ENCODE measurements around the gene MSANTD2.

Gene MSANTD2

DNA sequence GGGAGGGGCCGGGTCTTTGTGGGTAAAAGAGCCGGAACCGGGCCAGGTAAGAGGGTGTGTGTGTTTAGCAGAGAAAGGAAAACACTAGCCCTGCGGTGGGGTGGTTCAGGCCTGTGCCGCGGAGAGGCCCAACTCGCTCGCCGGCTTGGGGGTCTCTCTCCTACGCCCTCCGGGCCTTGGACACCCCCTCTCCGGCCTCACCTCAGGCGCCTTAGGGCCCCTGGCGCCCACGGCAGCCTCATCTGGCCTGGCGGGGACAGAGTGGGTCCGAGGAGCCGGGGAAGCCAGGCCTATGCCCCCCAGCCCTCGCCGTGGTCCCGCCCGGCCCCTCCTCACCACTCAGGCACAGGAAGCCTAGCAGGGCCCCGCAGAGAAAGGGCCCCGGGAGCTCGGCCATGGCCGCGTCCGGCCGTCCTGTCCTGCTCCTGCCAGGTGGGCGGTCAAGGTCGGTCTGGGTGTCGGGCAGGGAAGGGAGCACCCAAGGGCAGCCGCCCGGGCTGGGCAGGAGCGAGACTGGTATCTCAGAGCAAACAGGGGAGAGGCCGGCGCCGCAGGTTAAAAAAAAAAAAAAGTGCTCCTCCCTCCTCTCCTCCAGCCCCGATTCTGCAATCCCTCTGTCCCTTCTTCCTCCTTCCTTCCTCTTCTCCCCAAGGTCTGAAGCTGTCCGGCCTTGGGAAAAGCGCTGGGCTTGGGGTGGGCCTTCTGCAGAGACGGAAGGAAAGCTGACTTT lies 48.3 kb downstream of the MSANTD2 start, which contains the start of gene VSIG2:
Gene VSIG2, minus strand, starts transcription at position 515 of the 730 bp plus-strand sequence. Its CDS starts 118 bp downstream, at position 397.
- DNase-seq, result no peak

DNA sequence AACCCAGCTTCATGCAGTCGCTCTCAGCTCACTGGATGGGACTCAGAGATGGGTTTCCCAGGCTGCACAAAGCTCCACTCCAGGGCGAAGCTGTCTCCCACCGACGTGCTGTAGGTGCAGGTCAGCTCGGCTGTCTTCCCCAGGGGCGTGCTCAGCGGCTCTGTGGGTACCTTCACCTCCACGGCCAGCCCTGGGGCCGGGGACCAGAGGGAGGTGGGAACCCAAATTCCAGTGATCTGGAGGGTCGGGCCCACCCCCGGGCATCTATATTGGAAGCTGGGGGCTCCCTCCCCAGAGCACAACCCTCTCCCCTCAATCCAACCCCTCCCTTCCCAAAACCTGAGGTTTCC lies 48.8 kb downstream of the MSANTD2 start:
- no peak for DNase-seq

GRCh38 chr11:124749912-124750311 lies 50.3 kb downstream of the MSANTD2 start:
- DNase-seq, result no peak

DNA sequence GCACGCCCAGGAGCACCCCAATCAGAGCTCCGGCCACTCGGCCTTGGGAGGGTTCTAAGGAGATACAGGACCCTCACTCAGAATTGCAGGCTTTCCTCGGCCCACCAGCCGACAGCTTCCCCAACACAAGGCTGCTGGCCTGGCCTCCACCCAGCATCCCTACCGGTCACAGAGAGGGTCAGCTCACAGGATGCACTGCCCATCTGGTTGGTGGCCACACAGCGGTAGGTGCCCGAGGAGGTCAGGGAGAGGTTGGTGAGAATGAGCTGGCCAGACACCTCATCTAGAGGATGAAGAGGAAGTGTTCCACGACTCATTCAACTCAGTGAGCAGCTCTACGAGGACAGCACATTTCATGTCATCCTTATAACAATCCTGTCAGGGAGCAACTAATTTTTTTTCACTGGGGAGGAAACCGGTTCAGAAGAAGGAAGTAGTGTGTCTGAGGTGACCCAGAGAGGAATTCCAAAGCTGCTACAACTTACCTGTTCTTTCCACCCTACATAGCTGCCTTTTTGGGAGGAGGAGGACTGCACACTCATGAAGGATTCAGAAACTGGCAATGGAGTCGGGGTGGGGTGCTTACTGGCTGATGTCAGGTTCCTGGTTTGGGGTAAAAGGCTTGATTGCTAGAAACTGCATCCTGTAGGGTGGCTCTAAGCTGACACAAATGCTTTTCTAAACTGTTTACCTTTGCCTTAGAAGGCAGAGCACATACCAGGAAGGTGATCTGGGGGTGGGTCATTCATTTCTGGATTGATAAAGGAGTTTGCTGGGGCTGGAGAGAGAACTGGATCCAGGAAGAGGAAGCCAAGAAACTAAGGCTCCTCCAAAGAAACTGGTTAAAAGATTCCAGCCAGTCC lies 51.5 kb downstream of the MSANTD2 start:
- no peak for DNase-seq

GRCh38 chr11:124748100-124748418 lies 52.1 kb downstream of the MSANTD2 start:
- no peak for DNase-seq

- DNase-seq, result no peak
Observed at GRCh38 chr11:124747406-124748099, 52.7 kb downstream of the MSANTD2 start.

DNA sequence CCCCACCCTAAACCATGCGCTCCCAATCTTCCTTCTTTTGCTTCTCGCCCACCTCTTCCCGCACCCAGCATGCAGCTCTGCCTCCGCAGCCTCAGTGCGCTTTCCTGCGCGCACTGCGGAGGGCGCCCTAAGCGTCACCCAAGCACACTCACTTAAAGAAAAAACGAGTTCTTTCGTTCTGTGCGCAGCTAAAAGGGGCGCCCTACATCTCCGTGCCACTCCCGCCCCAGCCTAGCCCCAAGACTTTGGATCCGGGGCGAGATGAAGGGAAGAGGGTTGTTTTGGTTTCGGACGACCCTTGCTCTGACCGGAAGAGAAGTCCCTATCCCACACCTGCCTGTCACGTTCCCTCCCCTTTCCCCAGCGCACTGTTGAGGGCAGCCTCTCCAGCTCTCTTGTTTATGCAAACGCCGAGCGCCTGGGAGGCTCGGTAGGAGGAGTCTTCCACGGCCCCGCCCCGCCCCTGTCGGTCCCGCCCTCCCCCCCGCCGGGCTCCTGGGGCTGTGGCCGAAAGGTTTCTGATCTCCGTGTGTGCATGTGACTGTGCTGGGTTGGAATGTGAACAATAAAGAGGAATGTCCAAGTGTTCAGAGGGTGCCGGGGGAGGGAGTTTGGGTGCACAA lies 53.5 kb downstream of the MSANTD2 start:
- peak; percentile 41 for DNase-seq

DNA sequence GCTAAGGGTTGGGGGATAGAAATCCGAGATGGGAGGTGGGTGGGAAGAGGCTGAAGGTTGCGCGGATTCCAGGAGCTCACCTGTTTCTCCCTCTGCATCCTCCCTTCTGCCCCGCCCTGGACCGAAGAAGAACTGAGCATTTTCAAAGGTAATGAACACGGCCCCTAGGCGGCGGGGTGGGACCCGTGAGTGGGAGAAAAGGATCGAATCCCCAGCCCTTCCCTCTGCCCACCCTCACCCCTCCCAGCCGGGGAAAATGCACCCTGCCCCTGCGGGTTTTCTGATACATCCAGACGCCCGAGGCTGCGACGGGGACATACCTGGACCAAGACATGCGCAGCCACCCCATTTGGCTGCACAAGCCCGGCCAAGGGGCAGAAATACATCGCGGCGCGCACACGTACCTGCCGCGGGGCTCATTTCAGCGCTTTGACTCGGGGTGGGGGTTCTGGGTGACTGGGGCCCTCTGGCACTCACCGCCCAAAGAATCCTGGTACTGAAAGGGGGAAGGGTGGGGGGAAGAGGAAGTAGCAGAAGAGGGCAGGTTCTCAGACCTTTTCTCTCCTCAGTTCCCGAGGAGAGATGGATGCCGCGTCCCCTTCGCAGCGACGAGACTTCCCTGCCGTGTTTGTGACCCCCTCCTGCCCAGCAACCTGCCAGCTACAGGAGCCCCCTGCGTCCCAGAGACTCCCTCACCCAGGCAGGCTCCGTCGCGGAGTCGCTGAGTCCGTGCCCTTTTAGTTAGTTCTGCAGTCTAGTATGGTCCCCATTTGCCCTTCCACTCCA lies 54.2 kb downstream of the MSANTD2 start:
- no peak for DNase-seq

DNA sequence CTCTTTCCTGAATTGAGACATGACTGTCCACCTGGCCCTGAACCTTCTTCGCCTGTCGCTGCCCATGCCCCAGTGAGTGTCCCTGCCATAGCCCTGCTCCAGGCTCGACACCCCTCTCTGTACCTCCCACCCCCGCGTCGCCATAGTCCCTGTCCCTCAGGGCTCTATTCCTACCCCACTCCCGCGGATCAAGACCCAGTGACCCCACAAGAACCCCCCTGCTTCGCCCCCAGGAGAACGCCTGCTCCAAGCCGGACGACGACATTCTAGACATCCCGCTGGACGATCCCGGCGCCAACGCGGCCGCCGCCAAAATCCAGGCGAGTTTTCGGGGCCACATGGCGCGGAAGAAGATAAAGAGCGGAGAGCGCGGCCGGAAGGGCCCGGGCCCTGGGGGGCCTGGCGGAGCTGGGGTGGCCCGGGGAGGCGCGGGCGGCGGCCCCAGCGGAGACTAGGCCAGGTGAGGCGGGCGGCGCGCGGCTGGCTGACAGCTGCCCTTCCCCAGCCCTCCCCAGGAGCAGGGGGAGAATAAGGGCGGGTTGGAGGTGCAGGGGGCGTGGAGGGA lies 54.9 kb downstream of the MSANTD2 start:
- DNase-seq, result no peak

- no peak for DNase-seq
Observed at GRCh38 chr11:124743050-124743449, 57.2 kb downstream of the MSANTD2 start.

- no peak for DNase-seq
Observed at GRCh38 chr11:124742555-124742954, 57.7 kb downstream of the MSANTD2 start.

DNA sequence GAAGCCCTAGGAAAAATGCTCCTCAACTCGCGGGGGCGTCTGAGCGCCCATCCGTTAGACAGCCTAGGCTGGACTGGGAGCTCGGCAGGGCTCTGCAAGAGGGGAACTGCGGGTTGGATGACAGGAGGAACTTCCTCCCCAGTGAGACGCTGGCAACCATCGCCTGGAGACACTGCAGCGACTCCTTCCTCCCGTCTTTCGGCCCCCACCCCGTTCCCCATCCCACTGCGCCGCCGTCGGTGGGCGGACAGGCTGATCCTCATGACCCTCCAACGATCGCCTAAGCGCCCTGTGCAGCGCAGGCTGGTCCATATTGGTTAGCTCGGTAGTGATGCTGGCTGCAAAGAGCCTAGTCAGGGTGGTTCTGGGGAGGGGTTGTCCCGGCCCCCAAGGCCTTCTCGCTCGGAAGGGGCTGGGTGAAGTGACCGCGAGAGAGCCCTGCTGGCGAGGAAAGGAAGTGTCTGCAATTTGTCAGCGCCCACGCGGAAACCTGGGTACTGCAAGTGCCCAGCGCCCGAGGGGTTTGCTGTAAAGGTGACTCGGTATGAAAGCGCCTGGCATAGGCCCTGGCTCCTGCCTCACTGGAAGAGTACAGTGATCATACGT lies 59.8 kb downstream of the MSANTD2 start:
- DNase-seq, result peak; percentile 17

DNA sequence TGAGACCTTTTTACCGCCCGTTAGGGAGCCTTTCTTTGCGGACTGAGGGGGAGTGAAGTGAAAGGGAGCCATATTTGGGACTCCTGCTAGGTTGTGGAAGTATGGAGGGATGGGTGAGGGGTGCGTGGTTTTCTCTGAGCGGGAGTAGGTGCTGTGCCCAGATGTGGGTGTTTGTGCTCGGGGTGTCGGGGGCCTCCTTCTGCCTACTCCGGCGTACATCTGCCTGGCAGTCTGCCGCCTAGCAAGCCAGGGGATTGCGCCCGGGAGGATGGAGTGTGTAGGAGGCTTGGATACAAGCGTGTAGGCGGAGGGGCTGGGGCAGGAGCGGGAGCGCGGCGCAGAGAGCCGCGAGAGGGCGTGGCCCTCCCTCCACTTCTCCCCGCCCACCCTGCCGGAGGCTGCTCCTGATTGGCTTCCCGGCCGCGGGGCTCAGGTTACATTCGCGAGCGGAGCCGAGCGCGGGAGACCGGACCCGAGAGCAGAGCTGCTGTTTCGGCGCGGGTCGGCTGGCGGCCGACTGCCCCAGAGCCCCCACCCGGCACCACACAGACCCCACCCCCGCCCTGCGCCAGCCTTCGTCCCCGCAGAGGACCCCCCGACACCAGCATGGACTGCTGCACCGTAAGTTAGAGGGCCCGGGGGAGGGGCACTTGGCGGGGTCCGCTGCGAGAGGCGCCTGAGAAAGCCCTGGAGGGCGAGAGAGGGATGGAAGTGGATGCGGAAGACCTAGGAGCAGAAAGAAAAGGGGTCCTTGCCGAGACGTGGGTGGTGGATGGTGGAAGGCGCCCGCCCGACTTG lies 60.5 kb downstream of the MSANTD2 start, which contains the start of gene NRGN:
Gene NRGN, plus strand, starts transcription at position 464 of the 798 bp plus-strand sequence. Its CDS starts 143 bp downstream, at position 607.
- peak; percentile 90 for DNase-seq

- no peak for DNase-seq
Observed at GRCh38 chr11:124738713-124739478, 61.3 kb downstream of the MSANTD2 start.

GRCh38 chr11:124737638-124738305 lies 62.4 kb downstream of the MSANTD2 start:
- DNase-seq, result no peak

DNA sequence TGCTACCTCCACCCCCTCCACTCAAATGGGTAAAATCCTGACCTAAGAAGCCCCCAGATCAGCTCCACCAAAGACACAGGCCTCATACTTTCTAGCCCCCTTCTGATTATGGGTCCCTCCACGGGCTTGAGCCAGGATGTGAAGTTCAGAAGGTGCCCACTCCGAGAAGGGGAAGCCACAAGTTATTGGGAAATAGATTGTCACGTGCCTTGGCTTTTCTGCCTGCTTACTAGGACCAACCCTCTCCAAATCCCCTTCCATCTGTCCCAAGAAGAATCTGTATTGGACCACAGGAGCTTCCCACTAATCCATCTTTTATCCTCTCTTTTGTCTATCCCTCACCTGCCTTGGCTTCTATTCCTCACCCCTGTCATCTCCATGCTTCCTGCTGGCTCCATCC lies 63.5 kb downstream of the MSANTD2 start:
- no peak for DNase-seq

DNA sequence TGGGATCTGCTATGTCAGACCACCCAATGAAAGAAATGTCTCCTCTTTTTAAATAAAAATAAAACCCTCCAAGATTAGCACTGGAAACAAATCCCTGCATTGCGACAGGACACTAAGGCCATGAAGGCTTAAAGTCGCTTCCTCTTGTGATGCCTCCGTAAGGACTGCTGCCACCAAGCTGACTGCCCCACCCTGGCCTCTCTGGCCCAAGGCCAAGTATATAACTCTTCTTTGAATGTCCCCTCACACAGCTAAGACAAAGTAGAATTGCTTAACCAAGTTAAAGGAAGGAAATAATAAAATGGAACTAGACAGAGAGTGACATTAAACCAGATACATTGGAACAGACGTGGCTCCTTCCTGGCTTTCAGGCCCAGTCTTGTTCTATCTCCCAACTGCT lies 68.0 kb downstream of the MSANTD2 start:
- no peak for DNase-seq

DNA sequence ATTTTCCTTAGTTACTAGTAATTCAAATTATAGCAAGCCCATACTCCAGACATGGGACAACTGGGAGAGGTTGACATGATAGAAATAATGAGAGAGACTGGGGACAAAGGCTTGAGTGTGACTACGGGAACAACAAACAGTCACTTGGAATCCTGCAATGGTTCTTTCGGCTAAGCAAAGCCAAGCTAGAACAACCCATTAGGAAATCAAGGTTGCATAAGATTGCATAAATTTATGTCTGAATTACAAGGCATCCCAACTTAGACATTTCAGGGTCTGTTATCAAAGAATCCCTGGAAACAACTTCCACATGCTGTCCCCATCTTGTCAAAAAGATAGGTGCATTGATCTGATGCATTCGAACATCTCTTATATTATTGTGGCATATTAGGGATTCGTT lies 70.6 kb downstream of the MSANTD2 start:
- DNase-seq, result no peak

DNA sequence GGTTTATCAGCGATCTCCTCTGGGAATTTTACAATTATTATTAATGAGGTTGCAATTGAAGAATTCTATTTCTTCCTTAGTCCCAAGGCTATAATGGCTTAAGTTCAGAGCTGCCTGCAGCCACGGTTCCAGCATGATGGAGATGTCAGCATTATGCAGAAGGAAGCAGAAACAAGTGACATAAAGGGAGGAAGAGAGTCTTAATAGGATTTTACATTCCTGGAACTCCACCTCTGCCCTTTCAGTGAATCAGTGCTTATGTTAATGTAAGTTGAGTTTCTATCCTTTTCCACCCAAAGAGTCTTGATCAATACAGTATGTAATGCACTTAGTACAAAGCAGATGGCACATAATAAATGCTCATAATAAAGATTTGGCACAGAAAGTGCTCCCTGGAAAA lies 72.1 kb downstream of the MSANTD2 start:
- no peak for DNase-seq
